ENCODE measurements around the gene ABCA1. TPM values are rescaled to one million over a fixed set of nuclear protein-coding genes. Genes with fewer than 3 reads are reported as not detected.
"Not testable (repeated sequence)": the region's sequence is repeated elsewhere in the genome, so short reads cannot be mapped to it uniquely, and the experiment has no call there.

Gene ABCA1
- total RNA-seq, 1 donor from 2014 or later = 48.2 TPM

GRCh38 chr9:104905153-104905901, 22.6 kb downstream of the ABCA1 start:
- peak; percentile 47 for DNase-seq (ENCODE audit: low read depth)

GRCh38 chr9:104903609-104904008, 24.3 kb downstream of the ABCA1 start:
- no peak for DNase-seq (ENCODE audit: low read depth)

GRCh38 chr9:104900871-104901270, 27.1 kb downstream of the ABCA1 start:
- DNase-seq (ENCODE audit: low read depth) = no peak

GRCh38 chr9:104900324-104900723, 27.6 kb downstream of the ABCA1 start:
- DNase-seq (ENCODE audit: low read depth) = no peak

- DNase-seq (ENCODE audit: low read depth) = no peak
Observed at GRCh38 chr9:104899759-104900247, 28.2 kb downstream of the ABCA1 start.

- DNase-seq (ENCODE audit: low read depth) = not testable (repeated sequence)
Observed at GRCh38 chr9:104898376-104898775, 29.6 kb downstream of the ABCA1 start.

GRCh38 chr9:104896131-104896530, 31.8 kb downstream of the ABCA1 start:
- DNase-seq (ENCODE audit: low read depth) = no peak

- peak; percentile 27 for DNase-seq (ENCODE audit: low read depth)
Observed at GRCh38 chr9:104895572-104895971, 32.4 kb downstream of the ABCA1 start.

GRCh38 chr9:104892701-104893100, 35.3 kb downstream of the ABCA1 start:
- DNase-seq (ENCODE audit: low read depth) = no peak

GRCh38 chr9:104890433-104890770, 37.6 kb downstream of the ABCA1 start:
- no peak for DNase-seq (ENCODE audit: low read depth)

- DNase-seq (ENCODE audit: low read depth) = no peak
Observed at GRCh38 chr9:104885818-104886709, 41.9 kb downstream of the ABCA1 start.

GRCh38 chr9:104883169-104883568, 44.8 kb downstream of the ABCA1 start:
- DNase-seq (ENCODE audit: low read depth) = no peak

GRCh38 chr9:104882566-104882965, 45.4 kb downstream of the ABCA1 start:
- no peak for DNase-seq (ENCODE audit: low read depth)

- DNase-seq (ENCODE audit: low read depth) = no peak
Observed at GRCh38 chr9:104882086-104882485, 45.9 kb downstream of the ABCA1 start.

GRCh38 chr9:104879555-104880309, 48.2 kb downstream of the ABCA1 start:
- no peak for DNase-seq (ENCODE audit: low read depth)

GRCh38 chr9:104876587-104876986, 51.4 kb downstream of the ABCA1 start:
- DNase-seq (ENCODE audit: low read depth) = no peak

- DNase-seq (ENCODE audit: low read depth) = no peak
Observed at GRCh38 chr9:104875897-104876296, 52.1 kb downstream of the ABCA1 start.

GRCh38 chr9:104875320-104875719, 52.6 kb downstream of the ABCA1 start:
- DNase-seq (ENCODE audit: low read depth) = no peak

- no peak for DNase-seq (ENCODE audit: low read depth)
Observed at GRCh38 chr9:104873489-104873850, 54.5 kb downstream of the ABCA1 start.

- peak; percentile 90 for DNase-seq (ENCODE audit: low read depth)
Observed at GRCh38 chr9:104872656-104873488, 55.1 kb downstream of the ABCA1 start.

- DNase-seq (ENCODE audit: low read depth) = no peak
Observed at GRCh38 chr9:104871961-104872527, 55.9 kb downstream of the ABCA1 start.
